HepG2 (cell line): ENCODE data around the gene CDH22.

Experiments
- CBX5 ChIP-seq: sonication (generic); formaldehyde crosslinking; IDR thresholded peaks from 2 replicates; pipeline ENCODE4 v1.4.0; 2020; ENCODE audit warnings: missing genetic modification reagents, borderline replicate concordance
- EZH2 ChIP-seq: conservative IDR thresholded peaks from 2 replicates; pipeline ENCODE4 v1.6.1; 2012; ENCODE audit warnings: mild to moderate bottlenecking, low read depth, low read length, moderate library complexity
- FIP1L1 ChIP-seq: fragments of 200-400 bp; formaldehyde crosslinking; IDR thresholded peaks from 2 replicates; pipeline ENCODE4 v1.6.1; 2018; ENCODE audit warnings: low read depth, mild to moderate bottlenecking, low read length, moderate library complexity, borderline replicate concordance; ENCODE audit not compliant: insufficient read depth
- GABPA ChIP-seq, 2 experiments: IDR thresholded peaks; 2 replicates each; pipeline ENCODE4 v1.6.1; 2011 to 2016; ENCODE audit warnings: low read depth in 2 of 2, low read length in 1 of 2, missing biosample characterization in 1 of 2, missing genetic modification characterization in 1 of 2
- XBP1 ChIP-seq: sonication (generic); formaldehyde crosslinking; IDR thresholded peaks from 2 replicates; pipeline ENCODE4 v1.5.0; 2020; ENCODE audit warnings: missing genetic modification reagents
- ZBTB1 ChIP-seq: sonication (generic); formaldehyde crosslinking; IDR thresholded peaks from 2 replicates; pipeline ENCODE4 v1.4.0; 2020; ENCODE audit warnings: missing genetic modification reagents, borderline replicate concordance
- ZNF747 ChIP-seq: sonication (generic); formaldehyde crosslinking; IDR thresholded peaks from 2 replicates; pipeline ENCODE4 v1.8.1; 2023; ENCODE audit warnings: missing genetic modification reagents, mild to moderate bottlenecking, borderline replicate concordance
- ZNF790 ChIP-seq: sonication (generic); formaldehyde crosslinking; IDR thresholded peaks from 2 replicates; pipeline ENCODE4 v1.8.0; 2022; ENCODE audit warnings: missing genetic modification reagents, mild to moderate bottlenecking, borderline replicate concordance
- TF ChIP-seq, protein P1 (sequence below): sonication (generic); formaldehyde crosslinking; IDR thresholded peaks from 2 replicates; pipeline ENCODE4 v1.5.1; 2020; ENCODE audit warnings: missing genetic modification reagents, mild to moderate bottlenecking, borderline replicate concordance
- TF ChIP-seq, protein P2 (sequence below): sonication (generic); formaldehyde crosslinking; IDR thresholded peaks from 2 replicates; pipeline ENCODE4 v1.8.1; 2023; ENCODE audit warnings: mild to moderate bottlenecking, missing genetic modification reagents
- TF ChIP-seq, protein P3 (sequence below): IDR thresholded peaks from 2 replicates; pipeline ENCODE4 v1.6.1; 2016; ENCODE audit warnings: missing compliant biosample characterization, missing genetic modification reagents, borderline replicate concordance
- TF ChIP-seq, protein P4 (sequence below): IDR thresholded peaks from 2 replicates; pipeline ENCODE4 v1.6.1; 2012; ENCODE audit warnings: inconsistent platforms

DNA sequence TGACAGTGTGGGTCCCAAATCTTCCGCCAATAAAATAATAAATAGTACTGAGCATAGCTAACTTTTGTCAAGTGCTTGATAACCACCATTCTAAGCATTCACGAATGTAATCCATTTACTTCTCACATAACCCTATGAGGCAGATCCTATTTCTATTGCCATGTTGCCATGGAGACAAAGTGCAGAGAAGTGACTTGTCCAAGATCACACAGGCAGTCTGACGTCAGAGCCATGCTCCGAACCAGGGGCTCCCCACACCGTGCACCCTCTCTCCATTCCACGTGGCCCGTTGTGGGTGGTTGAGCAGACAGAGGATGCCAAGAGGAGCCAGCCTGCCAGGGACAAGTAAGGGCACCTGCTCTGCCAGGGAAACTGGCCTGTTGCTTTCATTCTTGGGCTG, 38.9 kb downstream of the CDH22 start:
- TF ChIP-seq ZNF747 (no peak), GABPA (IDR thresholded peaks at IDR 0.05; ENCODE audit: low read depth, low read length) (no peak), GABPA (CRISPR knock-in tag; IDR thresholded peaks at IDR 0.05; ENCODE audit: low read depth) (no peak), EZH2 (no peak), FIP1L1 (no peak), ZBTB1 (CRISPR knock-in tag) (no peak), ZNF790 (CRISPR knock-in tag) (no peak), CBX5 (CRISPR knock-in tag) (no peak), XBP1 (CRISPR knock-in tag) (no peak)
- TF ChIP-seq, protein P1, sequence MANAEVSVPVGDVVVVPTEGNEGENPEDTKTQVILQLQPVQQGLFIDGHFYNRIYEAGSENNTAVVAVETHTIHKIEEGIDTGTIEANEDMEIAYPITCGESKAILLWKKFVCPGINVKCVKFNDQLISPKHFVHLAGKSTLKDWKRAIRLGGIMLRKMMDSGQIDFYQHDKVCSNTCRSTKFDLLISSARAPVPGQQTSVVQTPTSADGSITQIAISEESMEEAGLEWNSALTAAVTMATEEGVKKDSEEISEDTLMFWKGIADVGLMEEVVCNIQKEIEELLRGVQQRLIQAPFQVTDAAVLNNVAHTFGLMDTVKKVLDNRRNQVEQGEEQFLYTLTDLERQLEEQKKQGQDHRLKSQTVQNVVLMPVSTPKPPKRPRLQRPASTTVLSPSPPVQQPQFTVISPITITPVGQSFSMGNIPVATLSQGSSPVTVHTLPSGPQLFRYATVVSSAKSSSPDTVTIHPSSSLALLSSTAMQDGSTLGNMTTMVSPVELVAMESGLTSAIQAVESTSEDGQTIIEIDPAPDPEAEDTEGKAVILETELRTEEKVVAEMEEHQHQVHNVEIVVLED (CRISPR knock-in tag) = no peak
- TF ChIP-seq, protein P2, sequence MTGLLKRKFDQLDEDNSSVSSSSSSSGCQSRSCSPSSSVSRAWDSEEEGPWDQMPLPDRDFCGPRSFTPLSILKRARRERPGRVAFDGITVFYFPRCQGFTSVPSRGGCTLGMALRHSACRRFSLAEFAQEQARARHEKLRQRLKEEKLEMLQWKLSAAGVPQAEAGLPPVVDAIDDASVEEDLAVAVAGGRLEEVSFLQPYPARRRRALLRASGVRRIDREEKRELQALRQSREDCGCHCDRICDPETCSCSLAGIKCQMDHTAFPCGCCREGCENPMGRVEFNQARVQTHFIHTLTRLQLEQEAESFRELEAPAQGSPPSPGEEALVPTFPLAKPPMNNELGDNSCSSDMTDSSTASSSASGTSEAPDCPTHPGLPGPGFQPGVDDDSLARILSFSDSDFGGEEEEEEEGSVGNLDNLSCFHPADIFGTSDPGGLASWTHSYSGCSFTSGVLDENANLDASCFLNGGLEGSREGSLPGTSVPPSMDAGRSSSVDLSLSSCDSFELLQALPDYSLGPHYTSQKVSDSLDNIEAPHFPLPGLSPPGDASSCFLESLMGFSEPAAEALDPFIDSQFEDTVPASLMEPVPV (CRISPR knock-in tag) = no peak
- TF ChIP-seq, protein P3, sequence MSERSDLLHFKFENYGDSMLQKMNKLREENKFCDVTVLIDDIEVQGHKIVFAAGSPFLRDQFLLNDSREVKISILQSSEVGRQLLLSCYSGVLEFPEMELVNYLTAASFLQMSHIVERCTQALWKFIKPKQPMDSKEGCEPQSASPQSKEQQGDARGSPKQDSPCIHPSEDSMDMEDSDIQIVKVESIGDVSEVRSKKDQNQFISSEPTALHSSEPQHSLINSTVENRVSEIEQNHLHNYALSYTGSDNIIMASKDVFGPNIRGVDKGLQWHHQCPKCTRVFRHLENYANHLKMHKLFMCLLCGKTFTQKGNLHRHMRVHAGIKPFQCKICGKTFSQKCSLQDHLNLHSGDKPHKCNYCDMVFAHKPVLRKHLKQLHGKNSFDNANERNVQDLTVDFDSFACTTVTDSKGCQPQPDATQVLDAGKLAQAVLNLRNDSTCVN (CRISPR knock-in tag) = no peak
- TF ChIP-seq, protein P4, sequence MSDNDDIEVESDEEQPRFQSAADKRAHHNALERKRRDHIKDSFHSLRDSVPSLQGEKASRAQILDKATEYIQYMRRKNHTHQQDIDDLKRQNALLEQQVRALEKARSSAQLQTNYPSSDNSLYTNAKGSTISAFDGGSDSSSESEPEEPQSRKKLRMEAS = no peak
